Activated T-helper 1 cell treated with anti-CD3 and anti-CD28 coated beads, Interleukin-2, amount 50 U/mL, for 16 hours (primary cell): Measurements from ENCODE around the gene PRAMEF11.

ENCODE experiments used
- DNase-seq, 2 donors: peaks; one replicate each; pipeline ENCODE4 v3.0.0-alpha.2; 2020; ENCODE audit warnings: low read depth in 1 of 2, low spot score in 1 of 2

The PRAMEF11 gene

DNA sequence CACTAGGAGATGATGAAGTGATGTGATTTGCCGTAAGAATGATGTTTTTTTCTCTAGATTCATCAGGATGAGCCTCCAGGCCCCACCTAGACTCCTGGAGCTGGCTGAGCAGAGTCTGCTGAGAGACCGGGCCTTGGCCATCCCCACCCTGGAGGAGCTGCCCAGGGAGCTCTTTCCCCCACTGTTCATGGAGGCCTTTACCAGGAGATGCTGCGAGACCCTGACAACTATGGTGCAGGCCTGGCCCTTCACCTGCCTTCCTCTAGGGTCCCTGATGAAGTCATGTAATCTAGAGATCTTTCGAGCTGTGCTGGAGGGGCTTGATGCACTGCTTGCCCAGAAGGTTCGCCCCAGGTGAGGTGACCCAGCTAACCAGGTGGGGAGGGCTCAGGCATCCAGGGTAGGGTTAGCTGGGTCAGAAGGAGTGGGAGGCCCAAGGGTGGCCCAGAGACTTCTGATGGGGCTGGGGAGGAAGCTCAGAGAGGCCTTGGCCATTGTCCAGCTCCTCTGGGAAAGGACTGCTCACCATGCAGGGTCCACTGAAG lies 56.3 kb downstream of the PRAMEF11 start:
- no peak for DNase-seq
